HEK293 (cell line): ENCODE measurements around the gene LRRFIP1.

Experiments
- CTCF ChIA-PET: fragments of 350-600 bp; formaldehyde crosslinking; extraction: SDS; loops from one replicate; lab custom pipeline; 2021; ENCODE audit warnings: antibody characterized with exemption; lab: Yijun Ruan, JAX
- POLR2A ChIA-PET: fragments of 300-600 bp; formaldehyde crosslinking; extraction: SDS; loops from one replicate; lab custom pipeline; 2020; ENCODE audit warnings: antibody characterized with exemption, inconsistent platforms; lab: Yijun Ruan, JAX
- H3K27ac ChIP-seq: fragments of 200-500 bp; sonication (Bioruptor generic); 2 replicates; pipeline ENCODE4 v1.5.1; 2014; ENCODE audit warnings: low read depth, low read length, control low read depth, inconsistent platforms; ENCODE audit errors: extremely low read depth
- H3K36me3 ChIP-seq, 2 experiments: fragments of 200-500 bp in 1 of 2; sonication (Bioruptor generic) in 1 of 2; 1 replicate in 1 of 2; 2 replicates in 1 of 2; pipeline ENCODE4 v1.5.1; 2014 to 2017; ENCODE audit warnings: inconsistent platforms in 2 of 2, low read length in 2 of 2; ENCODE audit not compliant: control insufficient read depth in 2 of 2, insufficient read depth in 1 of 2
- H3K4me1 ChIP-seq: fragments of 200-500 bp; sonication (Bioruptor generic); 2 replicates; pipeline ENCODE4 v1.5.1; 2014; ENCODE audit warnings: mild to moderate bottlenecking, low read length, inconsistent platforms; ENCODE audit not compliant: control insufficient read depth, insufficient read depth
- H3K4me3 ChIP-seq: 2 replicates; pipeline ENCODE4 v1.5.1; 2011; ENCODE audit warnings: low read depth, mild to moderate bottlenecking, control low read depth, low read length, moderate library complexity
- H3K9me3 ChIP-seq: fragments of 200-500 bp; sonication (Bioruptor generic); 2 replicates; pipeline ENCODE4 v1.5.1; 2014; ENCODE audit warnings: low read depth, low read length, inconsistent platforms; ENCODE audit not compliant: control insufficient read depth, insufficient read depth
- HOXA7 ChIP-seq: sonication (generic); formaldehyde crosslinking; IDR thresholded peaks from 2 replicates; pipeline ENCODE4 v1.8.1; 2022; ENCODE audit warnings: missing genetic modification reagents, borderline replicate concordance
- KLF9 ChIP-seq: fragments of 450-650 bp; formaldehyde crosslinking; IDR thresholded peaks from 2 replicates; pipeline ENCODE4 v1.5.1; 2016; ENCODE audit warnings: missing biosample characterization, missing genetic modification characterization, low read depth
- WT1 ChIP-seq: fragments of 450-650 bp; formaldehyde crosslinking; IDR thresholded peaks from 2 replicates; pipeline ENCODE4 v1.5.1; 2016; ENCODE audit warnings: missing biosample characterization, missing genetic modification characterization
- ZFHX2 ChIP-seq: fragments of 450-650 bp; formaldehyde crosslinking; conservative IDR thresholded peaks from 2 replicates; pipeline ENCODE4 v1.5.1; 2016; ENCODE audit warnings: missing biosample characterization, missing genetic modification characterization
- ZNF19 ChIP-seq: fragments of 450-650 bp; formaldehyde crosslinking; IDR thresholded peaks from 2 replicates; pipeline ENCODE4; 2016; ENCODE audit warnings: missing biosample characterization, missing genetic modification characterization, low read depth
- ZNF2 ChIP-seq: fragments of 450-650 bp; formaldehyde crosslinking; IDR thresholded peaks from 2 replicates; pipeline ENCODE4 v1.5.1; 2016; ENCODE audit warnings: missing biosample characterization, missing genetic modification characterization
- ZNF311 ChIP-seq: fragments of 450-650 bp; formaldehyde crosslinking; IDR thresholded peaks from 2 replicates; pipeline ENCODE4 v1.5.1; 2017; ENCODE audit warnings: missing biosample characterization, missing genetic modification characterization, borderline replicate concordance
- ZNF335 ChIP-seq: fragments of 450-650 bp; formaldehyde crosslinking; conservative IDR thresholded peaks from 2 replicates; pipeline ENCODE4 v1.5.1; 2016; ENCODE audit warnings: missing biosample characterization, missing genetic modification characterization
- ZNF366 ChIP-seq: fragments of 450-650 bp; formaldehyde crosslinking; conservative IDR thresholded peaks from 2 replicates; pipeline ENCODE4 v1.5.1; 2016; ENCODE audit warnings: missing biosample characterization, missing genetic modification characterization
- ZNF394 ChIP-seq: fragments of 450-650 bp; formaldehyde crosslinking; IDR thresholded peaks from 2 replicates; pipeline ENCODE4 v1.5.1; 2016; ENCODE audit warnings: missing biosample characterization, missing genetic modification characterization, mild to moderate bottlenecking, moderate library complexity, borderline replicate concordance
- ZNF561 ChIP-seq: fragments of 450-650 bp; IDR thresholded peaks from 2 replicates; pipeline ENCODE4 v1.5.1; 2018; ENCODE audit warnings: missing biosample characterization, missing genetic modification characterization, borderline replicate concordance
- ZNF585B ChIP-seq: fragments of 450-650 bp; formaldehyde crosslinking; IDR thresholded peaks from 2 replicates; pipeline ENCODE4 v1.5.1; 2016; ENCODE audit warnings: missing biosample characterization, missing genetic modification characterization
- ZNF623 ChIP-seq: fragments of 450-650 bp; formaldehyde crosslinking; IDR thresholded peaks from 2 replicates; pipeline ENCODE4 v1.5.1; 2016; ENCODE audit warnings: missing biosample characterization, missing genetic modification characterization
- TF ChIP-seq, protein P1 (sequence below): fragments of 450-650 bp; formaldehyde crosslinking; IDR thresholded peaks from 2 replicates; pipeline ENCODE4 v1.5.1; 2016; ENCODE audit warnings: missing biosample characterization, missing genetic modification characterization, low read depth
- TF ChIP-seq, protein P2 (sequence below): fragments of 450-650 bp; formaldehyde crosslinking; IDR thresholded peaks from 2 replicates; pipeline ENCODE4 v1.5.1; 2016; ENCODE audit warnings: missing biosample characterization, missing genetic modification characterization
- TF ChIP-seq, protein P3 (sequence below): fragments of 450-650 bp; formaldehyde crosslinking; IDR thresholded peaks from 2 replicates; pipeline ENCODE4 v1.5.1; 2016; ENCODE audit warnings: missing biosample characterization, missing genetic modification characterization
- TF ChIP-seq, protein P4 (sequence below): fragments of 450-650 bp; formaldehyde crosslinking; IDR thresholded peaks from 2 replicates; pipeline ENCODE4 v1.5.1; 2017; ENCODE audit warnings: missing biosample characterization, missing genetic modification characterization

The LRRFIP1 gene

DNA sequence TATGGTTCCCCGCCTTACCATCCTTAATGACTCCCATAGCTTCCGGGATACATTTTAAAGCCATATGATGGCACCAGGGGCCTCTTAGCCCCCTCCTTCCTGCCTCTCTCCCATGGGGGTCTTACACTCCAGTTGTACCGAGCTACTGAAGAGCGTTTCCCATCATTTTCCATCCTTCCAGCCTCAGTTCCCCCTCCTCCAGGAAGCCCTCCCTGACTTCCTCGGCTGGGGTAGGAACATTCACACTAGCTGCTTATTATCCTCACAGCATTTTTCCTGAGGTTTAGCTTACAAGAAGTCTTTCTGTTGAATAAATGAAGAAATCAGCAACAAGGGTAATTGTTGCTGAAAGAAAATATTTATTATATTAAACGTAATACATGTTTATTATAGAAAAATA is 41.1 kb downstream of the LRRFIP1 start:
- POLR2A ChIA-PET, result no interaction called here
- no peak overlapping the region for H3K27ac ChIP-seq
- TF ChIP-seq WT1 (tag by site-specific recombination), result no peak
- CTCF ChIA-PET, result interaction anchor here (0.6 to 6.8 kb wide), 5 partner anchors 9 to 93 kb away, joined by 3 to 110 read pairs (median 4); no protein-coding TSS in a partner anchor
- peaks cover 0 to 5% of the 10 kb centered on the region in 2 experiments; a peak in 1 of 3 replicates for H3K36me3 ChIP-seq
- no peak overlapping the region for H3K4me3 ChIP-seq
- peaks cover 8% of the 10 kb centered on the region for H3K4me1 ChIP-seq
- no peaks in the 10 kb centered on the region for H3K9me3 ChIP-seq

DNA sequence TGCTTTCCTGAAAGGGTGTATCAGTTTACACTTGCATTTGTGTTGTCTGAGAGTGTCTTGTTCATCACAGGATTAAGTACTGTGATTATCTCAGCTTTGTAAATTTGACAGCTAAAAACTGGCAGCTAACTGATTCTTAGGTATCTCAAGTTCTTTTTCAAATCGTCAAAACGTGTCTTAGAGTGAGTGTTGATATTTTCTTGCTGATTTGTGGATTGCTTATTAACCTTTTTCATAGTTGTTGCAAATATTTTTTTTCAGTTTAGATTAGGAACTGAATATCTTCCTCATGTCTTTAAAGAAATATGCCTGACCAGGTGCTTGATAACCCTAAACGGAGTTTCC is 41.9 kb downstream of the LRRFIP1 start:
- CTCF ChIA-PET, result interaction anchor here (0.7 to 6.8 kb wide), 4 partner anchors 8 to 100 kb away, joined by 3 to 110 read pairs (median 4); no protein-coding TSS in a partner anchor
- H3K4me3 ChIP-seq, result no peak overlapping the region
- no peak overlapping the region for H3K27ac ChIP-seq

DNA sequence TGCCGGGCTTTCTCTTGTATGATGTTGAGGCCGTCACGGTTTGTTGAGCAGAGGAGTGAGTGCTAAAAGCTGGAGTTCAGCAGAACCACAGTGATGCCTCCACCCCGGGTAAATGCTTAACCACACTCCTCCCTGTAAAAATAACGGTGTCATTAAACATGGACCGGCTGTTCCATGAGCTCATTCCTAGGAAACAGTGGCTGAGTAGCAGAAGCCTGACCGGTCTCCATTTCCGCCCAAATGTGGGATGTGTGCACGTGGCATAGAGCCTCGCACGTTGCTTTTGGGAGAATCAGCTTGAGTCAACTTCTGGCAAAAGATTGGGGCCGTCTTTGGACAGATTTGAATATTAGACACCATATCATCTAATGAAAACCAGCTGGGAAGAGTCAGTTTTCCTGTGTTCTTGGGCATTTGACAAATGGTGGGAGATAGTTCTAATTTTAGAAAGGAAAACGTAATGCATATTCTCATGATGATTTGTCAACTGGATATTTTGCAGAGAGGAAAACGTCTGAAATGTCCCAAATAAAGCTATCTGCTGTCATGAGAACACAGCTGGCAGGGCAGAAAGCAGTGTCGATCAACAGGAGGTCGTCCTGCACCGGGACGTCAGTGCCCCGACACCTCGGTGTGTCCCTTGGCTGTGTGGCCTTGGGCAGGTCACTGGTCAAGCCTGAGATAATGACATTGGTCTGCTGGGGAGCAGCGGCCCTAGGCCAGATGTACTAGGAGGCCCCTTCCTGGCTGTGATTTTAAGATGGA is 42.4 kb downstream of the LRRFIP1 start:
- CTCF ChIA-PET, result interaction anchor here (0.7 to 6.8 kb wide), 4 partner anchors 8 to 100 kb away, joined by 3 to 110 read pairs (median 4); no protein-coding TSS in a partner anchor
- H3K4me1 ChIP-seq, result peaks cover 12% of the 10 kb centered on the region
- no peak overlapping the region for H3K4me3 ChIP-seq
- peaks cover 0 to 5% of the 10 kb centered on the region in 2 experiments; a peak in 1 of 3 replicates for H3K36me3 ChIP-seq
- H3K27ac ChIP-seq, result no peak overlapping the region
- H3K9me3 ChIP-seq, result no peaks in the 10 kb centered on the region
- POLR2A ChIA-PET, result no interaction called here
- TF ChIP-seq WT1 (tag by site-specific recombination) (peak; percentile 84), ZNF561 (tag by site-specific recombination) (0 out of 2 replicates have a peak, but pooled peaks have one; percentile 21), ZNF2 (tag by site-specific recombination) (peak; percentile 23; the same call in 1 of the 2 replicates), HOXA7 (CRISPR knock-in tag) (no peak), ZNF623 (tag by site-specific recombination) (no peak), KLF9 (tag by site-specific recombination) (no peak), ZNF311 (tag by site-specific recombination) (no peak), ZFHX2 (peak; percentile 38), ZNF19 (no peak), ZNF394 (peak; percentile 41; the same call in 1 of the 2 replicates), ZNF585B (no peak)
- TF ChIP-seq, protein P1, sequence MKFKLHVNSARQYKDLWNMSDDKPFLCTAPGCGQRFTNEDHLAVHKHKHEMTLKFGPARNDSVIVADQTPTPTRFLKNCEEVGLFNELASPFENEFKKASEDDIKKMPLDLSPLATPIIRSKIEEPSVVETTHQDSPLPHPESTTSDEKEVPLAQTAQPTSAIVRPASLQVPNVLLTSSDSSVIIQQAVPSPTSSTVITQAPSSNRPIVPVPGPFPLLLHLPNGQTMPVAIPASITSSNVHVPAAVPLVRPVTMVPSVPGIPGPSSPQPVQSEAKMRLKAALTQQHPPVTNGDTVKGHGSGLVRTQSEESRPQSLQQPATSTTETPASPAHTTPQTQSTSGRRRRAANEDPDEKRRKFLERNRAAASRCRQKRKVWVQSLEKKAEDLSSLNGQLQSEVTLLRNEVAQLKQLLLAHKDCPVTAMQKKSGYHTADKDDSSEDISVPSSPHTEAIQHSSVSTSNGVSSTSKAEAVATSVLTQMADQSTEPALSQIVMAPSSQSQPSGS (tag by site-specific recombination), result peak; percentile 74
- TF ChIP-seq, protein P2, sequence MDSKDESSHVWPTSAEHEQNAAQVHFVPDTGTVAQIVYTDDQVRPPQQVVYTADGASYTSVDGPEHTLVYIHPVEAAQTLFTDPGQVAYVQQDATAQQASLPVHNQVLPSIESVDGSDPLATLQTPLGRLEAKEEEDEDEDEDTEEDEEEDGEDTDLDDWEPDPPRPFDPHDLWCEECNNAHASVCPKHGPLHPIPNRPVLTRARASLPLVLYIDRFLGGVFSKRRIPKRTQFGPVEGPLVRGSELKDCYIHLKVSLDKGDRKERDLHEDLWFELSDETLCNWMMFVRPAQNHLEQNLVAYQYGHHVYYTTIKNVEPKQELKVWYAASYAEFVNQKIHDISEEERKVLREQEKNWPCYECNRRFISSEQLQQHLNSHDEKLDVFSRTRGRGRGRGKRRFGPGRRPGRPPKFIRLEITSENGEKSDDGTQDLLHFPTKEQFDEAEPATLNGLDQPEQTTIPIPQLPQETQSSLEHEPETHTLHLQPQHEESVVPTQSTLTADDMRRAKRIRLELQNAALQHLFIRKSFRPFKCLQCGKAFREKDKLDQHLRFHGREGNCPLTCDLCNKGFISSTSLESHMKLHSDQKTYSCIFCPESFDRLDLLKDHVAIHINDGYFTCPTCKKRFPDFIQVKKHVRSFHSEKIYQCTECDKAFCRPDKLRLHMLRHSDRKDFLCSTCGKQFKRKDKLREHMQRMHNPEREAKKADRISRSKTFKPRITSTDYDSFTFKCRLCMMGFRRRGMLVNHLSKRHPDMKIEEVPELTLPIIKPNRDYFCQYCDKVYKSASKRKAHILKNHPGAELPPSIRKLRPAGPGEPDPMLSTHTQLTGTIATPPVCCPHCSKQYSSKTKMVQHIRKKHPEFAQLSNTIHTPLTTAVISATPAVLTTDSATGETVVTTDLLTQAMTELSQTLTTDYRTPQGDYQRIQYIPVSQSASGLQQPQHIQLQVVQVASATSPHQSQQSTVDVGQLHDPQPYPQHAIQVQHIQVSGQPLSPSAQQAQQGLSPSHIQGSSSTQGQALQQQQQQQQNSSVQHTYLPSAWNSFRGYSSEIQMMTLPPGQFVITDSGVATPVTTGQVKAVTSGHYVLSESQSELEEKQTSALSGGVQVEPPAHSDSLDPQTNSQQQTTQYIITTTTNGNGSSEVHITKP, result 0 out of 2 replicates have a peak, but pooled peaks have one; percentile 22
- TF ChIP-seq, protein P3, sequence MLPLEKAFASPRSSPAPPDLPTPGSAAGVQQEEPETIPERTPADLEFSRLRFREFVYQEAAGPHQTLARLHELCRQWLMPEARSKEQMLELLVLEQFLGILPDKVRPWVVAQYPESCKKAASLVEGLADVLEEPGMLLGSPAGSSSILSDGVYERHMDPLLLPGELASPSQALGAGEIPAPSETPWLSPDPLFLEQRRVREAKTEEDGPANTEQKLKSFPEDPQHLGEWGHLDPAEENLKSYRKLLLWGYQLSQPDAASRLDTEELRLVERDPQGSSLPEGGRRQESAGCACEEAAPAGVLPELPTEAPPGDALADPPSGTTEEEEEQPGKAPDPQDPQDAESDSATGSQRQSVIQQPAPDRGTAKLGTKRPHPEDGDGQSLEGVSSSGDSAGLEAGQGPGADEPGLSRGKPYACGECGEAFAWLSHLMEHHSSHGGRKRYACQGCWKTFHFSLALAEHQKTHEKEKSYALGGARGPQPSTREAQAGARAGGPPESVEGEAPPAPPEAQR (tag by site-specific recombination), result no peak

More for the DNA sequence above, 41.9 kb downstream of the LRRFIP1 start:
- Histone ChIP-seq H3K36me3 (peaks cover 0 to 5% of the 10 kb centered on the region in 2 experiments; a peak in 1 of 3 replicates), H3K4me1 (peaks cover 8% of the 10 kb centered on the region), H3K9me3 (no peaks in the 10 kb centered on the region)
- POLR2A ChIA-PET, result no interaction called here
- TF ChIP-seq, protein P4, sequence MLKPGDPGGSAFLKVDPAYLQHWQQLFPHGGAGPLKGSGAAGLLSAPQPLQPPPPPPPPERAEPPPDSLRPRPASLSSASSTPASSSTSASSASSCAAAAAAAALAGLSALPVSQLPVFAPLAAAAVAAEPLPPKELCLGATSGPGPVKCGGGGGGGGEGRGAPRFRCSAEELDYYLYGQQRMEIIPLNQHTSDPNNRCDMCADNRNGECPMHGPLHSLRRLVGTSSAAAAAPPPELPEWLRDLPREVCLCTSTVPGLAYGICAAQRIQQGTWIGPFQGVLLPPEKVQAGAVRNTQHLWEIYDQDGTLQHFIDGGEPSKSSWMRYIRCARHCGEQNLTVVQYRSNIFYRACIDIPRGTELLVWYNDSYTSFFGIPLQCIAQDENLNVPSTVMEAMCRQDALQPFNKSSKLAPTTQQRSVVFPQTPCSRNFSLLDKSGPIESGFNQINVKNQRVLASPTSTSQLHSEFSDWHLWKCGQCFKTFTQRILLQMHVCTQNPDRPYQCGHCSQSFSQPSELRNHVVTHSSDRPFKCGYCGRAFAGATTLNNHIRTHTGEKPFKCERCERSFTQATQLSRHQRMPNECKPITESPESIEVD, result peak; percentile 86
- TF ChIP-seq ZNF366 (tag by site-specific recombination) (peak; percentile 27; the same call in 1 of the 2 replicates), ZNF335 (peak; percentile 36; the same call in 1 of the 2 replicates)
- TF ChIP-seq, protein P3 (tag by site-specific recombination), result no peak
